ENCODE measurements around the gene ANKRD63. TPM values are rescaled to one million over a fixed set of nuclear protein-coding genes. Genes with fewer than 3 reads are reported as not detected.

ANKRD63 gene
- total and polyA plus RNA-seq, 2 of the 13 experiments (the other 11 are each of a cell fraction or from before 2014, with no cell fraction given): not detected

DNA sequence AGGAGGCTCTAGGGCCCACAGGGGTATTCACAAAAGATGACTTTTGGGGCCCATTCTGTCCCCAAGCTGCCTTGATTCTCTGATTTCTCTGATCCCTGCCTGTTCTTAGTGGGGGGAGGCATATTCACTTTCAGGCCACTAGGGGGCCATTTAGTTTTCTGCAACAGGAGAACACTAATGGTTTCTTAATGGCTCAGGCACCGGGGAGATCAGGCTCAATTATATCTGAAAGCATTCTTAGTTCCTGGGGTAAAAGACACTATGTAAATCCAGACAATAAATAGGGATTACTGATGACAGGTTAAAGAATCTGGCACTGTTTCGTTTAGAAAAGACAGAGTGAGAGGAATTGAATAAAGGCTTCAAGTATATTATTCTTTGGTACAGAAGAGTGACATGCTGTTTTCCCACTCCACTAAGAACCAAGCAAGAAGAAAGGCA, 38.1 kb upstream of the ANKRD63 start:
- H2AFZ ChIP-seq (ENCODE audit: low read length): no peak overlapping the region
- H3K9me3 ChIP-seq (ENCODE audit: low read length): no peaks in the 10 kb centered on the region
- ATAC-seq (peak; percentile 25; the same call in 2 of the 3 replicates), FAIRE-seq (peak; percentile 72), DNase-seq (ENCODE audit: low spot score) (peak; percentile 66)
- WGBS (ENCODE audit: low lambda C conversion rate): 0% methylated on average over 2 of the region's 2 CpGs
- no peak overlapping the region for H3K9ac ChIP-seq (ENCODE audit: insufficient read depth, low read depth, low read length)
- peaks cover 42% of the 10 kb centered on the region for H3K4me1 ChIP-seq (ENCODE audit: insufficient read depth, low read length)
- CTCF ChIA-PET (ENCODE audit: low intra/inter-chr PET ratio, low total read pairs): interaction anchor here (1.1 to 4.6 kb wide), 4 partner anchors 17 to 101 kb away, joined by 5 to 19 read pairs (median 10); partner anchors contain the start of gene CCDC9B
- H3K27ac ChIP-seq (ENCODE audit: extremely low read length, insufficient read depth, low read length): no peak overlapping the region
- POLR2A ChIA-PET: no interaction called here
- H3K4me2 ChIP-seq (ENCODE audit: low read depth, low read length): no peak overlapping the region
- in situ Hi-C loops (cut with HindIII; ENCODE audit: extremely low pct_ligation_motif_present, low pct_unique_long_range_greater_than_20kb): no loop called here
- no peaks in the 10 kb centered on the region for H4K20me1 ChIP-seq (ENCODE audit: insufficient read depth, low read length)
- peaks cover 0 to 11% of the 10 kb centered on the region in 2 experiments; a peak in 2 of 5 replicates for H3K27me3 ChIP-seq (ENCODE audit: control insufficient read depth in 1 of 2, insufficient read depth in 2 of 2, low read length in 2 of 2)
- intact Hi-C loops (cut with micrococcal nuclease; ENCODE audit: unreplicated experiment): loop anchor here (1.0 to 5.0 kb wide), 2 partner anchors 17 to 101 kb away; no protein-coding TSS in a partner anchor
- no peaks in the 10 kb centered on the region for H3K36me3 ChIP-seq (replicated peaks in 1 of 2; ENCODE audit: control insufficient read depth in 1 of 2, insufficient read depth in 2 of 2, low read length in 2 of 2)
- no peak overlapping the region for H3K4me3 ChIP-seq (replicated peaks in 1 of 3; ENCODE audit: insufficient read depth in 1 of 3, low read depth in 2 of 3, low read length in 3 of 3)
- no TSS peak for BruUV-seq (replicated peaks)
- H3K79me2 ChIP-seq (ENCODE audit: insufficient read depth, low read length): no peaks in the 10 kb centered on the region
- TF ChIP-seq, protein P1, sequence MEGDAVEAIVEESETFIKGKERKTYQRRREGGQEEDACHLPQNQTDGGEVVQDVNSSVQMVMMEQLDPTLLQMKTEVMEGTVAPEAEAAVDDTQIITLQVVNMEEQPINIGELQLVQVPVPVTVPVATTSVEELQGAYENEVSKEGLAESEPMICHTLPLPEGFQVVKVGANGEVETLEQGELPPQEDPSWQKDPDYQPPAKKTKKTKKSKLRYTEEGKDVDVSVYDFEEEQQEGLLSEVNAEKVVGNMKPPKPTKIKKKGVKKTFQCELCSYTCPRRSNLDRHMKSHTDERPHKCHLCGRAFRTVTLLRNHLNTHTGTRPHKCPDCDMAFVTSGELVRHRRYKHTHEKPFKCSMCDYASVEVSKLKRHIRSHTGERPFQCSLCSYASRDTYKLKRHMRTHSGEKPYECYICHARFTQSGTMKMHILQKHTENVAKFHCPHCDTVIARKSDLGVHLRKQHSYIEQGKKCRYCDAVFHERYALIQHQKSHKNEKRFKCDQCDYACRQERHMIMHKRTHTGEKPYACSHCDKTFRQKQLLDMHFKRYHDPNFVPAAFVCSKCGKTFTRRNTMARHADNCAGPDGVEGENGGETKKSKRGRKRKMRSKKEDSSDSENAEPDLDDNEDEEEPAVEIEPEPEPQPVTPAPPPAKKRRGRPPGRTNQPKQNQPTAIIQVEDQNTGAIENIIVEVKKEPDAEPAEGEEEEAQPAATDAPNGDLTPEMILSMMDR (CRISPR knock-in tag; IDR thresholded peaks at IDR 0.05): peak; percentile 73
- no peak for TF ChIP-seq NFYB (CRISPR knock-in tag; IDR thresholded peaks at IDR 0.05)
- no peak for TF ChIP-seq RFXAP (CRISPR knock-in tag; IDR thresholded peaks at IDR 0.05; ENCODE audit: borderline replicate concordance)
- no peak for TF ChIP-seq TBL1XR1 (IDR thresholded peaks at IDR 0.05; ENCODE audit: borderline replicate concordance, low read length, partially characterized antibody)
- no peak for TF ChIP-seq ATF3 (CRISPR knock-in tag; IDR thresholded peaks at IDR 0.05)
- no peak for TF ChIP-seq ZNF326 (CRISPR knock-in tag; IDR thresholded peaks at IDR 0.05; ENCODE audit: borderline replicate concordance)
- no peak for TF ChIP-seq ZNF557 (CRISPR knock-in tag; IDR thresholded peaks at IDR 0.05)
- TF ChIP-seq CSRNP1 (CRISPR knock-in tag; IDR thresholded peaks at IDR 0.05): no peak
- no peak for TF ChIP-seq PRMT3 (CRISPR knock-in tag; IDR thresholded peaks at IDR 0.05; ENCODE audit: borderline replicate concordance, low read depth)
- TF ChIP-seq ZNF362 (CRISPR knock-in tag; IDR thresholded peaks at IDR 0.05; ENCODE audit: borderline replicate concordance): no peak
- no peak for TF ChIP-seq SRSF4 (IDR thresholded peaks at IDR 0.05; ENCODE audit: low read depth, low read length, poor library complexity, severe bottlenecking)
- no peak for TF ChIP-seq MIER3 (CRISPR knock-in tag; IDR thresholded peaks at IDR 0.05; ENCODE audit: borderline replicate concordance)
- no peak for TF ChIP-seq SAFB2 (CRISPR knock-in tag; IDR thresholded peaks at IDR 0.05; ENCODE audit: borderline replicate concordance, low read depth)
- no peak for TF ChIP-seq SRY (CRISPR knock-in tag; IDR thresholded peaks at IDR 0.05)
- no peak for TF ChIP-seq ZNF629 (CRISPR knock-in tag; conservative IDR thresholded peaks at IDR 0.05)
- no peak for TF ChIP-seq MBD4 (IDR thresholded peaks at IDR 0.05; ENCODE audit: borderline replicate concordance, low read length)
- no peak for TF ChIP-seq ZBTB39 (CRISPR knock-in tag; IDR thresholded peaks at IDR 0.05)
- no peak for TF ChIP-seq IKZF4 (CRISPR knock-in tag; IDR thresholded peaks at IDR 0.05; ENCODE audit: borderline replicate concordance, low read depth, not compliant biosample characterization)
